SHP77 (cell line): ENCODE results near the gene ANKRD16.
"Not testable (repeated sequence)": the region's sequence is repeated elsewhere in the genome, so short reads cannot be mapped to it uniquely, and the experiment has no call there.

ENCODE experiments used
- DNase-seq, 2 experiments: peaks; one replicate each; lab custom pipeline; 2025; lab: John Stamatoyannopoulos, UW

The ANKRD16 gene

DNA sequence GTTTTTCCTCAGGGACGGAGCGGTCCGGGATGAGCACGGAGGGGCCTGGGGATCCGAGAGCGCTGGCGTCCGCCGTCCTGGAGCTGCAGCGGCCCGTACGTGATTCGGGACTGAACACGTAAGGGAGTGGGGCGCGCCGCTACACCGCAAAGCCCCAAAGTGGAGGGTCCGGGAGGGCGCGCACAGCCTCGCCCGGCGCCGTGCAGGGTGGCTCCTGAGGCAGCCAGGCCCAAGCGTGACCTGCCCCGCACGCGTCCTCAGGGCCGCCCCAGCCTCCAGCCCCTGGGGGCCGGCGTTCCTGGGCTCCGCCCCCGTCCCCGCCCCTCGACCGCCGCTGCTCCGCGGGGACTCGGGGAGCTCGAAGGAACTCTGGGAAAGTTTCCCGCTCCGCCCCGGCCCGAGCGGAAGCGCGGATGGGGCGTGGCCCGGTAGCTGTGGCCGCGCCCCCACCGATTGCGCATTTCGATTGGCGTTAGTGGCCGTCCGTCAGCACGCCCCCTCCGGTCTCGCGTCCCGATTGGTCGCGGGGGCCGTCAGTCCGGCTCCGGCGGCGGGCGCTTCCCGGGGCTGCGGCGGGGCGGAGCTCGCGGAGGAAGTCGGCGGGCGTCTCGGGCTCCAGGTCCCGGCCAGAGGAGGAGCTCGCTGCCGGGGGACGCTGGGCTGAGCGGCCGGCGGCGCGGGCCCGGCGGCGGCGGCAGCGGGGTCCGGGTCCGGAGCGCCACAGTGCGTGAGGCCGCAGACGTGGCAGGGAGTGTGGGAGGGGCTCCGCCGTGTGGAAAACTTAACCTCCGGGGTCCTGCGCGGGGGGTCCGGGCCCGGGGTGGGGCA lies at the start of gene ANKRD16, which contains the start of gene FBH1:
ANKRD16 (minus strand) TSS at position 270 of the 828 bp plus-strand sequence. CDS start 539 bp downstream, outside the sequence.
FBH1 (plus strand) TSS at position 620 of the 828 bp plus-strand sequence; CDS start at position 723, 103 bp downstream.
- DNase-seq = peak; percentile 90 to 92

DNA sequence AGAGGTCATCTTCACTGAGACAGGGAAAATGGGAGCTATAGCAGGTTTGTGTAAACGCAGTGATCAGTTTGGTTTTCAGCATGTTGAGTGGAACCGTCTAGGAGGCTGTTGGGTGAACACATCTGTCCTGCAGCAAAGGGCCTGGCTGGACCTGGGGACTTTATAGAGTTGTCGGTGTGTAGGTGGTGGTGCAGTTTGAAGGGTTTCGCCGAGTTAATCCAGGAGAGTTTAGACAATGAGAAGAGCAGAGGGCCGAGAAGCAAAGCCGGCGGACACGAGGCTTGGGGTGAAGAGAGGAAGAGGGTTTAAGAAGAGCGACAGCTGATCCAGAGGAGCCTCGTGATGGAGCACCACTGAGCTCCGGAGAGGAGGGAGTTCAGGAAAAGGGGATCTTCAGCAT lies 48.6 kb upstream of the ANKRD16 start:
- no peak for DNase-seq

DNA sequence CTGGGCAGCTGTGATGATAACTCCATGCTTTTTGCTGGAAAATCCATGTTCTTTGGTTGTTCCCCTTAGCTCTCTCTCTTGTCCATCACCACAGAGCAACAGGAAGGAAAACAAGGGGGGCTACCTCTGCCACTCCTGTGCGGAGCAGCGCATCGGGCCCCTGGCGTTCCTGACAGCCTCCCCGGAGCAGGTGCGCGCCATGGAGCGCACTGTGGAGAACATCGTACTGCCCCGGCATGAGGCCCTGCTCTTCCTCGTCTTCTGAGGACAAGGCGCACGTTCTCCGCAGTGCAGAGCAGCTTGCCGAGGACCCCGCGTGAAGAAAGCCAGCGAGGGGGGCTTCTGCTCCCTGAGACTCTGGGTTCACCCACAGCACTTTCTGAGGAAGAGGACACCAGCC lies 47.3 kb upstream of the ANKRD16 start:
- DNase-seq = no peak

DNA sequence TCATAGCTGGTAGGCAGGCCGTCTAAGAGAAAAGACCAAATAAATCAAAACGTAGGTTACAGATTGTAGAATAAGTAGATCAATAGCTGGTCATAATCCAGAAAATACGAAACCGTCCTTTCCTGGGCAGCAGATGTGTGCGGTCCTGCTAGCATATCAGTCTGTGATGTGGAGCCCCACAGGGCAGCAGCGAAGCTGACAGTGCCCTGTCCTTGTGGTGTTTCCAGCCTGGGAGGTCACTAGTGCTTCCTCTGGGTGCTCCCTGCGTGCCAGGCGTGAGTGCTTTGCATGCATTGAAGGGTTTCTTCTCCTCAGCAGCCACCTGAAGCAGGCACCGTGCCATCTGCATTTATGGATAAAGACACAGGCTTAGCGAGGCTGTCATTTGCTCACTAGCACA lies 45.9 kb upstream of the ANKRD16 start:
- no peak for DNase-seq

DNA sequence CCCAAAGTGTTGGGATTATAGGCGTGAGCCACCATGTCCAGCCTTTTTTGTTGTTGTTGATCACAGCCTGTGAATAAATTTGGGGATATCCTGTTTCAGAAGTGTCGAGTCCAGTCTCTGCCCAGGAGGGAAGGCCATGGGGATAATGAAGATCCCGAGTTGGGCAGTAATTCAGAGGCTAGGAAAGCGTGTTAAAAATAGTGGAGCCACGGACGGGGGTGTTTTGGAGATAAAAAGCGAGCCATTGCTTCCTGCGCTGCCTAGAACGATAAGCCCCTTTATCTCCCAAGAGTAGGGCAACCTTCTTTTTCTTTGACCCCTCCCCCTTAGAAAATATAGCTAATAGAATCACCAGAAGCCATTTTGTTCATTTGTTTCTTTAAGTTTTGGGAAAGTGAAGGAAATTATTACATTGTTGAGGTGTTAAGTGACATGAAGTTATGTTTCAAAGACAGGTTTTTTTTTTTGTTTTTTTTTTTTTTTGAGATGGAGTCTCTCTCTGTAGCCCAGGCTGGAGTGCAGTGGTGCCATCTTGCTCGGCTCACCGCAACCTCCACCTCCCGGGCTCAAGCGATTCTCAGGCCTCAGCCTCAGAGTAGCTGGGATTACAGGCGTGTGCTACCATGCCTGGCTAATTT lies 44.3 kb upstream of the ANKRD16 start:
- DNase-seq = no peak

DNA sequence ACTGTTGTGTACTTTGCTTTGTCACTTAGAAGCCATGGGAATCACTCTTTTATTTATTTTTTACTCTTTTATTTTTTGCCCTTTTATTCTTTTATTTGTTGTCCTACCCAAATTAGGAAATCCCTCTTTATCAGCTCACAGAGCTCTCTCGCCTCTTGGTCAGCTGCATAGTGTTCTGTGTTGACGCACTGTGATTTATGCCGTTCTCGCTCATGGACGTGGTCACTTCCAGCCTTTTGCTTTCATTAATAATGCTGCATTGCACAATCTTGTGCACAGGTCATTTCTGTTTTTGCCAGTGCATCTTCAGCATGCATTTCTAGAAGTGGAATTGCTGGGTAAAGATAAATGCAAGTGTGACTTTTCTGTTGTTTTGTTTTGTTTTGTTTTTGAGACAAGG lies 42.7 kb upstream of the ANKRD16 start:
- no peak for DNase-seq

DNA sequence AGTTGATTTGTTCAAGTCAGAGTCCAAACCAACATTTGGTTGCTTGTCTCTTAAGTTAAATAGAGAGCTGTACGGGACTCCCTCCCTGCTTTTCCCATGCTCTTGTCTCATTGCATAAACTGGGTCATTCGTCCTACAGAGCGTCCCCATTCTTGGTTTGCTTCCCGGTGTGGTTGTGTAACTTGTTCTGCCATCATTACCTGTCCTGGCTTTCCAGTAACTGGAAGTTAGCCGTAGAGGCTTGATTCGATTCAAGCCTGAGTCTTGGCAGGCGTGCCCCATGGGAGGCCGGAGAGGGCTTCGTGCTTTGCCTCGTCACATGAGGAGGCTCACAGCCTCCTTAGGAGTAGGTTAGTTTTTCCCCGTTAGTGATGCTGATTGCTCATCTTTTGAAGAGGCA lies 40.6 kb upstream of the ANKRD16 start:
- DNase-seq = no peak

DNA sequence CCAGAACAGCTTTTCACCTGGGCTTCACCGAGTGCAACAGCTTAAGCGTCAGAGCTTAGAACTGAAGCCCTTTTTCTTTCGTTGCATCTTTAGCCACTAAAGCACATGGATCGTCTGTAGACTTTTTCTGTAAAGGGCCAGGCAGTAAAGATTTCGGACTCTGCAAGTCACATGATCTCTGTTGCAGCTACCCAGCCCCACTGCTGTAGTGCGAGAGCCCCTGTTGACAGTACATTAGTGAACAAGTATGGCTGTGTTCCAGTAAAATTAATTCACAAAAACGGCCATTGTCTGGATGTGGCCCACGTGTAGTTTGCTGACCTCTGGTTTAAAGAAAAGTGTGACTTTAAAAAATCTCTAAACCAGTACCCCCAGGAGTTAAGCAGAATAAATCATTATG lies 39.7 kb upstream of the ANKRD16 start:
- no peak for DNase-seq

DNA sequence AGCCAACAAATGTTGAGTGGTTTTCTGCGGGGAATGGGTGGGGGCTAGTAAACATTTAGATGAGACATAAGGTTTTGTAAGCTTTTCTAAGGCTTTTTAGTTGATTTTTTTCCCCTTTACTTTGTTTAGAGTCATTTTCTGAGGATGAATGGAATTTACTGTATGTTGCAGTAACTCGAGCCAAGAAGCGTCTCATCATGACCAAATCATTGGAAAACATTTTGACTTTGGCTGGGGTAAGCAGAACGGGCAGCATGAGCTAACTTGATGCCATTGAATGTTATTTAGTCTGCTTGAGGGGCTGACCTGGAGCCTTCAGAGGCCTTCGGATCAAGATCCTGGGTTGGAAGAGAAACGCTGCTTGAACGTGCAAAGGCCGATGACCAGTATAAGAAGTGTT lies 37.6 kb upstream of the ANKRD16 start:
- DNase-seq = no peak

DNA sequence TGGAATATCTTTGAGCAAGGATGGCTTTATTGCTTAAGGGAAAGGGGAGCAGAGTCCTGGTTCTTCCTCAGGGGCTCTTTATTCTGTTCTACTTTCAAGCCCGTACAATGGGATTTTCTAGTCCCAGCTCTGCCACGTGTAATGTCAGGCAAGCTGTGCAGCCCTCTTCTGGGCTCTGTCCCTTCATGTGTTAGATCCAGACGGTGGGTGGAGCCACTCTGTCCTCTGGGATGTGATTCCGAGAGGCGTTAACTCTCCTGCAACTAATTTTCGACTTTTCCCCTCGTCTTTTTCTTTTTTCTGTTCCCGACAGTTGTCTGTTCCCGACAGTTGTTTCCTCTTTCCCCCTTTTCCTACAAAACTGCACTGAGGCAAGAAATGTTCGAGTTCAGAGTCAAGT lies 35.2 kb upstream of the ANKRD16 start:
- DNase-seq = no peak

DNA sequence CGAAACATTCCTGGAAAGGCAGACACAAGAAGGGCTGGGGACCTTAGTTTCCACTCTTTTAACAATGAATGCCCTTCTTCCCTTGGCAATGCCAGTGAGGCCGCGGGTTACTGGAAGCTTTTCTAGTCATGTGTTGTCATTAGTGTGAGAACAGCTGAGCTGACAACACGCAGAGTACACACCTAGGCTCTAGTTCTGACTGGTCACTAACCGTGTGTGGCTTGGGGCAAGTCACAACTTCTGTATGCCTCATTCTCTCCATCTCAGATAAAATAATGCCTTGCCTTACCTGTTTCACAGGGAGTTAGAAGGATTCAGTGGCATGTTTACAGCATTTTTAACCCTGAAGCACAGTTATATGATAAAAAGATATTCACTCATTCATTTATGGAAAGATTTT lies 32.1 kb upstream of the ANKRD16 start:
- DNase-seq = no peak

DNA sequence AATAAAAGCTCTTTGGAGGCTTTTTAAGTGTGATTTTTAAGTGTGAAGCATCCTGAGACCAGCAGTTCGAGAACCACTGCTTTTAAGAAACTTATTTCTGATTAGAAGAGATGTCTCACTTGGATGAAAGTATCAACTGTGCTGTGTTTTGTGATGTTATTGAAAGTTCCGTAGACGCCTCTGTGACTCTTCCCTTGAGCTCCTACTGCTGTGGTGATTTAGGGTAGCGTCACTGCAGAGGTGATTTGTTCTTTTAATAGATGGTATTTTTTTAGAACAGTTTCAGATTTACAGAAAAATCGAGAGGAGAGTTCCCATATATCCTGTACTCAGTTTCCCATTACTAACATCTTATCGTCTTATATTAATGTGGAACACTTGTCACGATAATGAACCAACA lies 29.9 kb upstream of the ANKRD16 start:
- no peak for DNase-seq

DNA sequence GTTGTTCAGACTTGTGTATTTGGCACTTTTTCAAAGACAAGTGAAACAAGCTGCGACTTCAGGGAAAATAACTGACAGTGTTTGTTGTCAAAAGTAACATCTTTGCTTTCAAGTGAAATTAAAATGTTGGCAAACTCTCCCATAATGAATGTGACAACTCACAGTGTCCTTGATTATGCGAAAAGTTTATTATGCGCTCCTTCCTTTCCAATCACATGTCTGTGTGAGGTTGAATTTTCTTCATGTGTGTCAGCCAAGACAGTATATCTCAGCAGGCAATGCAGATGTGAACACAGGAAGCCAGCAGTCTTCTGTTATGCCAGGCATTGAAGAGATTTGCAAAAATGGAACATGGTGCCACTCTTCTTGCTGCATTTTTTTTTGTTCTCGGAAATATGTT lies 29.1 kb upstream of the ANKRD16 start:
- DNase-seq = no peak

DNA sequence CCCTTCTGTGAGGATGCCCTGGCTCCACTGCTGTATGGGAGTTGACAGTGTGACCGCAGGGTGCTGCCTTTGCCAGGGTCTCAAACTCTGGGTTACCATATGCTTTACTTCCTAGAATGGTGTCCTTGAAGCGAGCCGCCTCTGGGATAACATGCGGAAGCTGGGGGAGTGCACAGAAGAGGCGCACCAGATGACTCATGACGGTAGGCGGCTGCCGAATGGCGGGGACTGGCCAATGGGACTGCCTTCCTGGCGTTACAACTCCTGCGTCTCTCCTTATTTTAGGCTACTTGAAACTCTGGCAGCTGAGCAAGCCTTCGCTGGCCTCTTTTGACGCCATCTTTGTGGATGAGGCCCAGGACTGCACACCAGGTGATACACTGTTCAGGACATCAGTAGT lies 27.6 kb upstream of the ANKRD16 start:
- no peak for DNase-seq

DNA sequence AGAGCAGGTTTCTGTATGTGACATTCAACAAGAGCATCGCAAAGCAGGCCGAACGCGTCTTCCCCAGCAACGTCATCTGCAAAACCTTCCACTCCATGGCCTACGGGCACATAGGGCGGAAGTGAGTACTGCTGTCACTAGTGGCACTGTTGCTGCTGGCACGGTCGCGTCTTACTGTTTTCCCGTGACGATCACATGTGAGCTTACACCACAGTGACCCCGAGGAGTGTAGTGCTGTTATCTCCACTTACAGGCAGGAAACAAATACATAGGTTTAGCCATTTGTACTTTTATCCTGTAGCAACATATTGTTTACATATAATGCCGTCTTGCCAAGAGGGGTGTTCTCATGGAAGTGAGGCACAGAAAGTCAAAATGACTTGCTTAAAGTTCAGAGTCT lies 25.8 kb upstream of the ANKRD16 start:
- DNase-seq = no peak

DNA sequence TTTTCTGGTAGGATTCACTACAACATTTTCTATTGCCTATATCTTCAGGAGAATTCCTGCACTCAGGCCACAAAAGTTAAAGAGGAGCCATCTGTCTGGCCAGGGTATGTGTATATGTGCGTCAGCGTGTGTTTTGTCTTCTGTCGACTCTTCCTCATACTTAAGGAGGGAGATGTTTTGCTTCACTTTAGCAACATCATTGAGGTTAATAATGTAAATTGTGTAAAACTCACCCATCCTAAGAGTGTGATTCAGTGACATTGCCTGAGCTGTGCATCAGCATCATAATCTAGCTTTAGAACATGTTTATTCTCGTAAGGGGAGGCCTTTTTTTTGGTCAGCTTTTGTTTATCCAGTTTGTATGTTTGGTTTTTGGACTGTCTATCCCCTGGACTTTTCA lies 24.0 kb upstream of the ANKRD16 start:
- DNase-seq = no peak

DNA sequence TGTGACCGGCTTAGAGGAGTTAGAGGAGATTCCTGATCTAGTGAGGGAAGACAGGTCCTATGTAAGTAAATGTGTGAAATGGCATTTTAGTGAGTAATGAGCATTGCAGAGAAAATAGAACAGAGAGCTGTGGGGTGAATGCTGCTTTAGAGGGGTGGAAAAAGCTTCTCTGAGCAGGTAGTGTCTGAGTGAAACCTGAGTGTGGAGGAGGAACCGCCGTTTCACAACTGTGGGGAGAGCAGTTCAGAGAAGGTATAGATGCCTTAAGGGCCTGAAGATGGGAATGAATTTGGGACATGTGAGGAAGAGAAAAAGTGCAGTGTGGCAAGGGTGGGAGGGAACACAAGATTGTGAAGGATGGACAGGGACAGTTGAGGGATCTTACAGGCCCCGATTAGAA lies 22.0 kb upstream of the ANKRD16 start:
- DNase-seq = no peak

DNA sequence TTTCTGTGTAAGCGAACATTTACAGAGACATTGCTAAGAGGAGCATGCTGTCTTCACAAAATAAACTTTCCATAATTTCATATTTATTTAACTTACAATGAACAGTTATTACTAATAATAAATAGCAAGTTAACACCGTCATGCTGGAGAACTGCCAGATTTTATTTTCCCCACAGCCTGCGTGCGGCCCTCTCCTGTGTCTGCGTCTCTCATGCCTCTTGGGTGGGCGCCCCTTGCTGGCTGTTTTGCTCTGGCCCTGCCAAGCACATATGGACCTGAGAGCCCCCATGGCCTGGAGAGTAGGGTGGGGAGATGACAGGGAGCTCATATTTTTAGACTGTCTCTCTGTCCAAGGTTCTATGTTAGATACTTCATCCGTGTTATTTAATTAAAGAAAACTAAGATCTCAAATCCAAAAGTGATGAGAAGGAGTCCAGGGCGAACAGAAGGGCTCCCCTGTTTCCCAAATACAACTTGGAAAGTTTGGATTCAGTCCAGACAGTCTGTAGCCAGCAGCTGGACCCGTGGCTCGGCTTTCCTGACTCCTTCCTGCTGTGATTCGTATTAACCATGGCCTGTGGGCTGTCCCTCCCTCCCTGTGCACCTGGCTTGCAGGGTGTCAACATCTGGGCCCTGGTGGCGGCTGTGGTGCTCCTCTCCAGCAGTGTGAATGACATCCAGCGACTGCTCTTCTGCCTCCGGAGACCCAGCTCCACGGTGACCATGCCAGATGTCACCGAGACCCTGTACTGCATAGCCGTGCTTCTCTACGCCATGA lies 20.8 kb upstream of the ANKRD16 start:
- DNase-seq = no peak

DNA sequence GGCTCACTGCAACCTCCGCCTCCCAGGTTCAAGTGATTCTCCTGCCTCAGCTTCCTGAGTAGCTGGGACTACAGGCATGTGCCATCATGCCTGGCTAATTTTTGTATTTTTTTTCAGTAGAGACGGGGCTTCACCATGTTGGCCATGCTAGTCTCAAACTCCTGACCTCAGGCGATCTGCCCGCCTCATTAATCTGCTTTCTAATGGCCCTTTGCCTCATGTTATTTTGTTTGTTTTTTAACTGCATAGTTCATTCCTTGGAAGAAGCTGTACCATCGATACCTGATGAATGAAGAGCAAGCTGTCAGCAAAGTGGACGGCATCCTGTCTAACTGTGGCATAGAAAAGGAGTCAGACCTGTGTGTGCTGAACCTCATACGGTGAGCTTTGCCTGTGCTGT lies 19.0 kb upstream of the ANKRD16 start:
- DNase-seq = not testable (repeated sequence)

DNA sequence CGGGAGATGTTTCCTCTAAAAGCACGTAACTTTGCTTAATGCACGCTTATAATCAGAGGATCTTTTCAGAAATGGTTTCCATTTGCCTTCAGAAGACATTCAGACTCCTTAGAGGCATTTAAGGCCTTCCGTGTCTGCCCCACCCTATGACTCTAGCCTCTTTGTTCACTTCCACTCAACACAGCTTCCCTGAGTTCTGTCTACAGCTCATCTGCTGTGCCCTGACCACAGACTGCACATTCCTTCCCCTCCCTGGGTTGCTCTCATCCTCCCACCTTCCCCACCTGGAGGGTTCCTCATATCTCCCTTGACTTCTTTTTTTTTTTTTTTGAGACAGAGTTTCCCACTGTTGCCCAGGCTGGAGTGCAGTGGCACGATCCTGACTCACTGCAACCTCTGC lies 17.0 kb upstream of the ANKRD16 start:
- DNase-seq = no peak

DNA sequence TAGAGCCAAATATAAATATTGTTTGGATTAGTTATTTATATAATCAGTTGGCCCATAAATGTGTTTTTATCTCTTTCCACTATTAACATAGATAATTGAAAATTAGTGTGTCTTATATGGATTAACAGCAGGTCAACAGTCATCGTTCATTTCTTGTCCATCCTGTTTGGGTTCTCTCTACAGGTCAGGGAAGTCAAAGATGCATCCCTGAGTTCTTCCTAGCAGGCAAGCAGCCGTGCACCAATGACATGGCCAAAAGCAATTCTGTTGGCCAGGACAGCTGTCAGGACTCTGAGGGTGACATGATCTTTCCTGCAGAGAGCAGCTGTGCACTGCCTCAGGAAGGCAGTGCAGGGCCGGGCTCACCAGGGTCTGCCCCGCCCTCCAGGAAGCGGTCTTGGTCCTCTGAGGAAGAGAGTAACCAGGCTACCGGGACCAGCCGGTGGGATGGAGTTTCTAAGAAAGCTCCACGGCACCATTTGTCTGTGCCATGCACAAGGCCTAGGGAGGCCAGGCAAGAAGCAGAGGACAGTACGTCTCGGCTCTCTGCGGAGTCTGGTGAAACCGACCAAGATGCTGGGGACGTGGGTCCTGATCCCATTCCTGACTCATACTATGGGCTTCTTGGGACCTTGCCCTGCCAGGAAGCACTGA lies 16.3 kb upstream of the ANKRD16 start:
- DNase-seq = no peak

DNA sequence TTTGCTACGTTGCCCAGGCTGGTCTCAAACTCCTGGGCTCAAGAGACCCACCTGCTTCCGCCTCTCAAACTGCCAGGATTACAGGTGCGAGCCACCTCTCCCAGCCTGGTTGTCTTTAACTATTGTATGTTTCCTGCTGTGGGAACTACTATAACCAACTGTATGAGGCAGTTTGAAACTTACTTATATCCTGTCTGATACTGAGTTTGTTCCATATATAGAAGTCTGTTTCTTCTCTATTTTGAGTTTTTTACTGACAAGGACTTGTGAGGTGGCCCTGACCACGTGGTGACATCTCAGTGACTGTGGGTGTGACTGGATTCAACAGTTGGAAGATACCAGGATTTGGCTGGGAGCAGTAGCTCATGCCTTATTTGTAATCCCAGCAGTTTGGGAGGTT lies 14.5 kb upstream of the ANKRD16 start:
- no peak for DNase-seq
